ENCODE data around the gene PHYHD1. TPM values are rescaled to one million over a fixed set of nuclear protein-coding genes. Genes with fewer than 3 reads are reported as not detected.
A peak's percentile ranks its signal among the peaks of the same experiment; 100 is the strongest.
"Not testable (repeated sequence)": the region's sequence is repeated elsewhere in the genome, so short reads cannot be mapped to it uniquely, and the experiment has no call there.

The PHYHD1 gene
- total RNA-seq, 2 experiments from 2014 or later: 1.1 to 1.4 TPM

- H3K9me3 Mint-ChIP-seq: no peaks in the 10 kb centered on the region
- CTCF ChIA-PET: interaction anchor here (0.6 to 1.5 kb wide), 4 partner anchors 20 to 223 kb away, joined by 3 to 5 read pairs (median 3); partner anchors contain the start of genes ENDOG, SH3GLB2 and ZDHHC12
- POLR2A ChIA-PET: interaction anchor here (0.6 to 1.4 kb wide), 8 partner anchors 9 to 258 kb away, joined by 3 to 4 read pairs (median 3); partner anchors contain the start of genes DOLPP1 and ZDHHC12
- peaks cover 36% of the 10 kb centered on the region for H3K4me1 Mint-ChIP-seq
- peak; percentile 98 for DNase-seq
- H3K36me3 Mint-ChIP-seq (ENCODE audit: low read depth): peaks cover 19% of the 10 kb centered on the region
- no peaks in the 10 kb centered on the region for H3K27me3 Mint-ChIP-seq
- H3K27ac Mint-ChIP-seq: peak within 1 kb of the TSS; percentile 84
- H3K4me3 Mint-ChIP-seq: peak within 1 kb of the TSS; percentile 79
Observed at GRCh38 chr9:128947527-128948301, 26.9 kb downstream of the PHYHD1 start, which contains the start of the genes DOLK and NUP188. TSS of gene DOLK (minus strand) at chr9:128947603. CDS start at chr9:128947303, 300 bp downstream. TSS of gene NUP188 (plus strand) at chr9:128947699. CDS start at chr9:128947720, 21 bp downstream.

DNA sequence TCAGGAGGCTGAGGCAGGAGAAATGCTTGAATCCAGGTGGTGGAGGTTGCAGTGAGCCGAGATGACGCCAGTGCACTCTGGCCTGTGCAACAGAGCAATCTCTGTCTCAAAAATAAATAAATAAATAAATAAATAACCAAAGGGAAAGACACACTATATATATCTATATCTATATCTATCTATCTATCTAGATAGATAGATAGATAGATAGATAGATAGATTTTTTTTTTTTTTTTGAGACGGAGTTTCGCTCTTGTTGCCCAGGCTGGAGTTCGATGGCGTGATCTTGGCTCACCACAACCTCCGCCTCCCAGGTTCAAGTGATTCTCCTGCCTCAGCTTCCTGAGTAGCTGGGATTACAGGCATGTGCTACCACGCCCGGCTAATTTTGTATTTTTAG is 40.6 kb downstream of the PHYHD1 start:
- CTCF ChIA-PET, H3K9me3 Mint-ChIP-seq, H3K4me1 Mint-ChIP-seq, H3K27me3 Mint-ChIP-seq, H3K4me3 Mint-ChIP-seq, DNase-seq, H3K27ac Mint-ChIP-seq: not testable (repeated sequence)
- POLR2A ChIA-PET: interaction anchor here (0.7 kb wide), 1 partner anchor 59 kb away, joined by 3 read pairs; no protein-coding TSS in a partner anchor
- peaks cover 42% of the 10 kb centered on the region for H3K36me3 Mint-ChIP-seq (ENCODE audit: low read depth)

DNA sequence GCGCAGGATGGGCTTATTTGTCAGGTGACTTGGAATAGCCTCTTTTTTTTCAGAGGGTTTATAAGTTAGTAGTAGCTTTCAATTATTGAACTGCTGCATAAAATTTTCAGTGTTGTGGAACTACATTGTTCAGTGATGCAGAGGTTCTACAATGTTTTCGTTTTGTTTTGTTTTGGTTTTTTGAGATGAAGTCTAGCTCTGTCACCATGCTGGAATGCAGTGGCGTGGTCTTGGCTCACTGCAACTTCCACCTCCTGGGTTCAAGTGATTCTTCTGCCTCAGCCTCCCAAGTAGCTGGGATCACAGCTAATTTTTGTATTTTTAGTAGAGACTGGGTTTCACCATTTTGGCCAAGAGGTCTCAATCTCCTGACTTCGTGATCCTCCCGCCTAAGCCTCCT is 48.7 kb downstream of the PHYHD1 start:
- ChIA-PET POLR2A (interaction anchor here (0.7 kb wide), 1 partner anchor 339 kb away, joined by 3 read pairs; no protein-coding TSS in a partner anchor), CTCF (no interaction called here)
- Mint-ChIP-seq H3K27me3 (no peaks in the 10 kb centered on the region), H3K27ac (no peak overlapping the region), H3K4me1 (no peaks in the 10 kb centered on the region), H3K9me3 (no peaks in the 10 kb centered on the region), H3K4me3 (no peak overlapping the region), H3K36me3 (ENCODE audit: low read depth) (peaks cover 57% of the 10 kb centered on the region)
- no peak for DNase-seq

- Mint-ChIP-seq H3K27me3 (no peaks in the 10 kb centered on the region), H3K36me3 (ENCODE audit: low read depth) (peaks cover 66% of the 10 kb centered on the region), H3K4me1 (no peaks in the 10 kb centered on the region), H3K4me3 (no peak overlapping the region), H3K9me3 (no peaks in the 10 kb centered on the region), H3K27ac (no peak overlapping the region)
- DNase-seq: no peak
- CTCF ChIA-PET: no interaction called here
- POLR2A ChIA-PET: no interaction called here
Observed at GRCh38 chr9:128972956-128973355, 52.2 kb downstream of the PHYHD1 start.

- POLR2A ChIA-PET: no interaction called here
- H3K4me1 Mint-ChIP-seq: no peaks in the 10 kb centered on the region
Observed at GRCh38 chr9:128979111-128979510, 58.3 kb downstream of the PHYHD1 start.

GRCh38 chr9:128983536-128983935 is 62.8 kb downstream of the PHYHD1 start:
- DNase-seq: no peak
- POLR2A ChIA-PET: no interaction called here
- H3K4me3 Mint-ChIP-seq: no peak overlapping the region
- peaks cover 81% of the 10 kb centered on the region for H3K36me3 Mint-ChIP-seq (ENCODE audit: low read depth)
- no peak overlapping the region for H3K27ac Mint-ChIP-seq
- H3K4me1 Mint-ChIP-seq: no peaks in the 10 kb centered on the region
- no peaks in the 10 kb centered on the region for H3K27me3 Mint-ChIP-seq
- CTCF ChIA-PET: no interaction called here
- H3K9me3 Mint-ChIP-seq: no peaks in the 10 kb centered on the region

More at GRCh38 chr9:128979111-128979510, 58.3 kb downstream of the PHYHD1 start:
- H3K36me3 Mint-ChIP-seq (ENCODE audit: low read depth): peaks cover 66% of the 10 kb centered on the region
- H3K27me3 Mint-ChIP-seq: no peaks in the 10 kb centered on the region
- DNase-seq: no peak
- CTCF ChIA-PET: no interaction called here
- no peaks in the 10 kb centered on the region for H3K9me3 Mint-ChIP-seq
- no peak overlapping the region for H3K27ac Mint-ChIP-seq
- H3K4me3 Mint-ChIP-seq: no peak overlapping the region

DNA sequence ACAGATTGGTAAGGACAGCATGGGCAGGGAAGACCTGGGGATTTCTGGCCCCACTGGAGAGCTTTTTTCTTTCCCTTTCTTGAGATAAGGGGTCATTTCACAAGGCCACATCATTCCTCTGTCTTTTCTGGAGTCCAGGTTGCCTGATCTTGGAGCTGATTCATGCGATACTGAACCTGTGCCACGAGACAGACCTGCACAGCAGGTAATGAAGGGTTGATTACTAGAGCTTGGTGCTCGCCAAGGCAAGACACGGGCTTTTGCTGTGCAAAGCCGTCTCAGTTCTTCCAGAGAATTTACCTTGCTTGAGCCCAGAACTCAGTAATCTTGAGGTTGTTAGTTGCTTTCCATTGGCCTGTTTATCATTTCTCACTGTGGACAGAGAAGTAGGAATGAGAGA is 65.9 kb downstream of the PHYHD1 start:
- no peaks in the 10 kb centered on the region for H3K27me3 Mint-ChIP-seq
- no peaks in the 10 kb centered on the region for H3K4me1 Mint-ChIP-seq
- H3K27ac Mint-ChIP-seq: no peak overlapping the region
- ChIA-PET POLR2A (no interaction called here), CTCF (no interaction called here)
- no peak overlapping the region for H3K4me3 Mint-ChIP-seq
- no peaks in the 10 kb centered on the region for H3K9me3 Mint-ChIP-seq
- DNase-seq: no peak
- peaks cover 60% of the 10 kb centered on the region for H3K36me3 Mint-ChIP-seq (ENCODE audit: low read depth)

GRCh38 chr9:128987805-128988204 is 67.0 kb downstream of the PHYHD1 start:
- H3K9me3 Mint-ChIP-seq: no peaks in the 10 kb centered on the region
- H3K36me3 Mint-ChIP-seq (ENCODE audit: low read depth): peaks cover 55% of the 10 kb centered on the region
- CTCF ChIA-PET: interaction anchor here (0.7 kb wide), 1 partner anchor 20 kb away, joined by 4 read pairs; no protein-coding TSS in a partner anchor
- no peak for DNase-seq
- no peak overlapping the region for H3K4me3 Mint-ChIP-seq
- POLR2A ChIA-PET: no interaction called here
- H3K4me1 Mint-ChIP-seq: no peaks in the 10 kb centered on the region
- H3K27ac Mint-ChIP-seq: no peak overlapping the region
- no peaks in the 10 kb centered on the region for H3K27me3 Mint-ChIP-seq

Other genes starting within 250 kb of the PHYHD1 start
- gene SET, start 231.8 kb upstream of the PHYHD1 start, total RNA-seq: 100 to 1,000 TPM; 355 to 379 TPM
- 1 to 10 TPM; 5.0 to 5.6 TPM for gene PKN3, start 218.5 kb upstream of the PHYHD1 start, total RNA-seq
- 10 to 100 TPM; 79.3 to 81.5 TPM for gene ZDHHC12, start 196.9 kb upstream of the PHYHD1 start, total RNA-seq
- gene ZER1, start 149.1 kb upstream of the PHYHD1 start, total RNA-seq: 10 to 100 TPM; 24.1 to 24.4 TPM
- gene TBC1D13, start 133.7 kb upstream of the PHYHD1 start, total RNA-seq: 10 to 100 TPM; 18.0 to 21.4 TPM
- 10 to 100 TPM; 16.7 to 19.1 TPM for gene ENDOG, start 102.5 kb upstream of the PHYHD1 start, total RNA-seq
- gene SPOUT1, start 91.2 kb upstream of the PHYHD1 start, total RNA-seq: 10 to 100 TPM; 54.3 to 59.2 TPM
- gene KYAT1, start 39.0 kb upstream of the PHYHD1 start, total RNA-seq: 10 to 100 TPM; 12.7 to 14.8 TPM
- gene LRRC8A, start 38.8 kb upstream of the PHYHD1 start, total RNA-seq: 10 to 100 TPM; 37.1 to 38.1 TPM
- gene DOLK, start 26.6 kb downstream of the PHYHD1 start, total RNA-seq: 1 to 10 TPM; 7.0 TPM
- gene NUP188, start 26.7 kb downstream of the PHYHD1 start, total RNA-seq: 10 to 100 TPM; 65.8 to 73.6 TPM
- 10 to 100 TPM; 87.0 to 90.5 TPM for gene SH3GLB2, start 107.3 kb downstream of the PHYHD1 start, total RNA-seq
- 10 to 100 TPM; 36.5 to 40.9 TPM for gene MIGA2, start 115.6 kb downstream of the PHYHD1 start, total RNA-seq
- 10 to 100 TPM; 12.9 to 16.3 TPM for gene DOLPP1, start 160.1 kb downstream of the PHYHD1 start, total RNA-seq
- 10 to 100 TPM; 17.3 to 18.2 TPM for gene CRAT, start 189.8 kb downstream of the PHYHD1 start, total RNA-seq
- 10 to 100 TPM; 88.3 to 97.7 TPM for gene PTPA, start 190.4 kb downstream of the PHYHD1 start, total RNA-seq